HepG2 (cell line): ENCODE data around the gene JOSD2.
"Not testable (repeated sequence)": the region's sequence is repeated elsewhere in the genome, so short reads cannot be mapped to it uniquely, and the experiment has no call there.

ENCODE experiments used
- ATF2 ChIP-seq: sonication (generic); formaldehyde crosslinking; IDR thresholded peaks from 2 replicates; pipeline ENCODE4 v1.4.0; 2020; ENCODE audit warnings: missing genetic modification reagents
- CHCHD3 ChIP-seq: sonication (generic); formaldehyde crosslinking; IDR thresholded peaks from 2 replicates; pipeline ENCODE4 v1.8.0; 2022; ENCODE audit warnings: mild to moderate bottlenecking, missing genetic modification reagents, moderate library complexity
- CHD2 ChIP-seq: IDR thresholded peaks from 2 replicates; pipeline ENCODE4 v1.6.1; 2011; ENCODE audit warnings: low read depth, low read length, improper control_type of control experiment
- KAT8 ChIP-seq: IDR thresholded peaks from 2 replicates; pipeline ENCODE4 v1.6.1; 2016; ENCODE audit warnings: missing genetic modification reagents, missing compliant biosample characterization
- YY1 ChIP-seq: IDR thresholded peaks from 2 replicates; pipeline ENCODE4 v1.6.1; 2011; ENCODE audit warnings: low read length, low read depth, moderate library complexity, mild to moderate bottlenecking; ENCODE audit not compliant: insufficient read depth, insufficient replicate concordance
- ZNF558 ChIP-seq: sonication (generic); formaldehyde crosslinking; IDR thresholded peaks from 2 replicates; pipeline ENCODE4 v1.9.0; 2022; ENCODE audit warnings: mild to moderate bottlenecking, missing genetic modification reagents, borderline replicate concordance
- ZSCAN29 ChIP-seq: sonication (generic); formaldehyde crosslinking; conservative IDR thresholded peaks from 2 replicates; pipeline ENCODE4 v1.4.0; 2020; ENCODE audit warnings: mild to moderate bottlenecking, missing genetic modification reagents

GRCh38 chr19:50528052-50528451 lies 17.1 kb upstream of the JOSD2 start:
- TF ChIP-seq ATF2 (CRISPR knock-in tag); KAT8 (CRISPR knock-in tag); CHD2; ZNF558 (CRISPR knock-in tag); CHCHD3; ZSCAN29; YY1: not testable (repeated sequence)
